GM18867 (cell line): ENCODE data around the gene EDN2.

Experiments
- ATAC-seq: cut with Tn5 transposase; IDR thresholded peaks from one replicate; pipeline ENCODE4 v1.9.1; 2021; ENCODE audit warnings: mild to moderate bottlenecking, moderate library complexity; ENCODE audit not compliant: unreplicated experiment

Gene EDN2

DNA sequence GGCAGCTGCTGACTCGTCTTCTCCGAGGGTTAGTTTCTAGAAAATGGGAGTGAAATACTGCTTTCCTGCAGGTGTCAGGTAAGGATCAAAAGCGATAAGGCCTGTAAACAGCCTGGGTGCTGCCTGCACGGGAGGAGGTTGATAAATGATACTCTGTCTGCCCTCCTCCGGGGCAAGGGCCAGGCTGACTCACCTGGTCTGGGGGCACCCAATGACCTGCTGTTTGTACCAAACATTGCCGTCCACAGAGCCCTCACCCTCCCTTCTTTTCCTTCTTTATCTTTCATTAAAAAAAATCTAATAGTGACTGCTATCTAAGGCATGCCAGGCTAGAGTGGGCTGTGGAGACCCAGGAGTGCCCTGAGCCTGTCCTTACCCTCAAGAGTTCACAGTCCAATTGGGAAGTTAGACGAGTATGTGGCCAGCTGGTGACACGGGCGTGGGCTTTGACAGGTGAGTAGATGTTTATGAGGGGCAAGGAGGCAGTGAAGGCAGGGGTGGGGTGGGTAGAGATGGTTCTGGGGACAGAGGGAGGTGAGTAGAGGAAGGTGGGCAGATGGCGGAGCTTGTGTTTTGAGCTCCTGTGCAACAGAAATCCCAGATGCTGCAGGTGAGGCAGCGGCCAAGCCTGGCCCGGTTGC lies 16.2 kb downstream of the EDN2 start:
- ATAC-seq: no peak

- no peak for ATAC-seq
Measured at GRCh38 chr1:41467673-41468072, 16.8 kb downstream of the EDN2 start.

- ATAC-seq: no peak
Measured at GRCh38 chr1:41466146-41466545, 18.3 kb downstream of the EDN2 start.

GRCh38 chr1:41465741-41466140 lies 18.7 kb downstream of the EDN2 start:
- ATAC-seq: no peak

GRCh38 chr1:41464885-41465284 lies 19.6 kb downstream of the EDN2 start:
- no peak for ATAC-seq

DNA sequence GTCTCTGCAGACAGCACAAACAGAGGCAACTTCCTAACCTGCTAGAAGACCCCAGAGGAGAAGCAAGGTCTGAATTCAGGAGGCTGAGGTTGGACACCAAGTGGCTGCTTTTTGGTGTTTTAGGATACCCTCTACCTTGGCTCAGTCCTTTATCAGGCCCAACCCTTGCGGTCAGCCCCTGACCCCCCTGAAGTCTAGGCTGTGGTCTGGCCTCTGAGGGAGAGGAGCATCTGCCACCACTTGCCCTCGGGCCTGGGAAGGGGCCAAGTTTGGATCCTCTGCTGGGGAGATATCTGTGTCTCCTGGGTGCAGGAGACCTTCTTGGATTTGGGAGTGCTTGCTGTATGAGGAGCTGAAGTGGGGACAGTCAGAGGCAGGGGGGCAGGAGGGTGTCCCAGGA lies 21.0 kb downstream of the EDN2 start:
- no peak for ATAC-seq

GRCh38 chr1:41462680-41463004 lies 21.8 kb downstream of the EDN2 start:
- no peak for ATAC-seq

DNA sequence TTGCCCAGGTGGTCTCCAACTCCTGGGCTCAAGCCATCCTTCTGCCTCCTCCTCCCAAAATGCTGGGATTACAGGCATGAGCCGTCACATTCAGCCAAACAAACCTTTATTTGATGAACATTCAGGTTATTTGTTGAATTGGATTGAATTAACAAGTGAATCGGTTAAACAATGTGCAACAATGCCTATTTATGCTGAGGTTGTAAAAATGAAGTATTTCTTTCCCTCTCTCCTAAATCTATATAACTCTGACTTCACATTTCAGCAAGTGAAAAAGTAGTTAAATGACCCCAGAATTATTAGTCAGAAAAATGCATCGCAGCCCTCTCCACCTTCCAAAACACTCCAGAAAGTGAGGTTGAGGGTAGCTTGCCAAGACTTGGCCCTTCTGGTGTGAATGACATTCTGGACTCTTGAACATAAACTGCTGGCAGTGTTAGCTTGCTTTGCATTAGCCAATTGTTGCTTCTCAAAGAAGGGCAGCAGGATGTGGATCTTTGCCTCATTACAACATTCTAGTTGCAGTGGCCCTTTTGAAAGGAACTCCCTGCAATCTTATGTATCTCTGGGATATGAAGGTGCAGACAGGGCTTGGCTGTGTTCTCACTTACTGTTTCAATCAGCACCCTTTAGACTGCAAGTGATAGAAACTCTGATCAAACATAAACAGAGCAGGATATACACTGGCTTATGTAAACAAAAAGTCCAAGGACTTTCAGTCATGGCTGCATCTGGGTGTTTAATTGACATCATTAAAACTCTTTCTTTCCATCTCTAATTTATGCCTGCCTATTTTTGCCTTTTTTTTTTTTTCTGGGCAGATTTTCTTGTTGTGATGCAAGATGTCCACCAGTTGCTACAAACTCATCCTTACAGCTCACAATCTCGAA lies 22.4 kb downstream of the EDN2 start:
- ATAC-seq: no peak

DNA sequence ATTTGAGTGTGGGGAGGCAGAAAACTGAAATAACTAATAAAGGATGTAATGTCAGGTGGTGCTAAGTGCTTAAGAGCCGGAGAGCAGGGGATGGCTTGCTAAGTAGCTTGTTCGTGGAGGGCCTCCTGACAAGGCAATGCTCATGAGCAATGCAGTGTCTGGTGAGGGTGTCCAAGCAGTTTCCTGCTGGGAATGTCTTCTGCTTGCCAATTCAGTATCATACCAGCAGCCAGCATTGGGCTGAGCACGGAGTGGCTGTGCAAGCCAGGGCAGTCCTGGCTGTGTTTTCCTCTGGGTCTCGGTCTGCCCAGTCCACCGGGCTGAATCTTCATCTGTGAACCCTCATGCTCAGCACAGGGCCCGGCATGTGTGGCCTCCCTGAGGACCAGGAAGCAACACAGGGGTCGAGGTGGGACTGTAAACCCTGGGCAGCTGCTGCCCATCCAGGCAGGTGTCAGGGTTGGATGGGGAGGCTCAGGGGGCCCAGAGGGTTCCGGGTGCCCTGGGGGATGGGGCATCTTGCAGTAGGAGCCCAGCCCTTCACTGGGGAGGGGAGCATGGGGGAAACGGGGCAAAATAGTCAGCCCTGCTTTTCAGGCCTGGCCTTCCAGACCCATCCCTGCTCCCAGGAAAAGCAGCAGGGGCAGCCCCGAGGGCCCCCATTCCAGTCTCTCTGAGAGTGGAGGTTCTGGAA lies 27.5 kb downstream of the EDN2 start:
- ATAC-seq: no peak

DNA sequence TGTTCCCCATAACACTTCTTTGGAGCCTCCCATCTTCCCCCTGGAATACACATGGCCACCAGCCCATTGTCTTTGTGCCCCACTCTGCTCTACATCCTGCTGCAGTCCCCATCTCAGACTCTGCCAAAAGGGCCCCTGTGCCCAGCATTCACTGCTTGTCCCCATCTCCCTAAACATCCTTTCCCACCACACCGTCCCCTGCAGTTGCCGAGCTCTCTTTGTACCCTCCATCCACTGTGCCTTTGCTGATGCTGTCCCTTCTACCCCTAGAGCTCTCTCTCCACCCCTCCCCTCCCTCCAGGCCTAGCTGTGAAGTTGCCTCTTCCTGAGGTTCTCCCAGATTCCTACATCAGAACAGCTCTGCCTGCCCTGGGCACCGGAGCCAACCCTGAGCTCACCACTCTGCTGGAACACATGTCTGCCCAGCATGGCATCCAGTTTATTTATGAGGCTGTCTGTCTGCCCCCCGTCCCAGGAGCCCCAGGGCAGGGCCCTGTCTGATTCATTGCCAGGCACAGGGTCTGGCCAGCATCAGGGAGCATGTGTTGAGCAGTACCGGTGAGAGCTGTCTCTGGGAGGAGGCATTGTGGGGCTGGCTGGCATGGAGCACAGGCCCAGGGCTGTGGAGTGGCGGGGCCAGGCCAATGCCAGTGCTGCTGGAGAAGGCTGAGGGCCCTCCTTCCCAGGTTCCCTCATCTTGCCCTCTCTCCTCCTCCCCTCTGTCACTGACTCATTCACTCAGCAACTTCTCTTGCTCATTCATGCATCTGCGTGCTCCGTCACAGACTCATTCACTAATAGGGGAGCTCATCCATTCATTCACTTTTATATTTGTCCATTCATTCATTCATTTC lies 28.8 kb downstream of the EDN2 start:
- no peak for ATAC-seq

DNA sequence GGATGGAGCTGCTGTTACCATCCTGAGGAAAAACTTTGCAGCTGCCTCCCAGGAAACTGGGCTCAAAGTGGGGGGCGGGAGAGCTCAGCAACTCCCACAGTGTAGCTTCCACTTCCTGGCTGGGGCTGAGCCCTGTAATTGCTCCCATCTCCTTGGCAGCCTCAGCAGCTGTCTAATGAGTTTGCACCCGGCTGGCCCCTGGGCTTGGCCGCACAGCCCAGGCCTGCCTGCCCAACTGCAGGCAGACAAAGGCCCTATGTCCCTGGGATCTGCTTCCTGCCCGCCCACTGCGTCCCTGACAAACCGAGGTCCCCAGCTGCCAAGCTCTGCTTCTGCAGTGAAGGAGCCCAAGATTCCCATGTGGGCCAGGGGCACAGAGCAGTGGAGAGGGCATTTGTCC lies 30.1 kb downstream of the EDN2 start:
- no peak for ATAC-seq

GRCh38 chr1:41452704-41453290 lies 31.7 kb downstream of the EDN2 start:
- no peak for ATAC-seq

- ATAC-seq: no peak
Measured at GRCh38 chr1:41450747-41451285, 33.7 kb downstream of the EDN2 start.

DNA sequence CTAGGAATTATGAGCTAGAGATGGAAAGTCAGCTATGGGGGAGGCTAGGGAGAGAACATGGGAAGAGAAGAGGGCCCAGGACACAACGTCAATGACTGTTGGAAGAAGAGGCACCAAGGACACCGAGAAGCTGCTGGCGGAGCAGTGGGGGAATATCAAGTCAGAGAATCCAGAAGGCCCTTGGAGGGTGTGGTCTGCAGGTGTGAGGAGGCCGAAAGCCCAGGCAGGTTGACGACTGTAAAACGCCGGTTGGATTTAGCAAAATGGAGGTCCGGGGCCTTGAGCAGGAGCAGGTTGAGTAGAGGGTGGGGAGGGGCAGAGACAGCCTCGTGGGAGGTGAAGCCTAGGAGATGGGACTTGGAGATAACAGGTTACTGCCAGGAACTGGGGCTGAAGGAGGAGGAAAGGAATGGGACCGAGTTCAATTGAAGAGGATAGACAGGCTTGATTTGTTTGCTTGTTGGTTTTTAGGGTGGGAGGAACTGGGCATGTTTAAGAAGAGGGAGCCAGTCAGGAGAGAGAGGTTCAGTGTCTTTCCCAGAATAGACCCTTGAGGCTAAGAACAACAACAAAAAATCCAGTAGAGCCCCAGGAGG lies 35.1 kb downstream of the EDN2 start:
- no peak for ATAC-seq

DNA sequence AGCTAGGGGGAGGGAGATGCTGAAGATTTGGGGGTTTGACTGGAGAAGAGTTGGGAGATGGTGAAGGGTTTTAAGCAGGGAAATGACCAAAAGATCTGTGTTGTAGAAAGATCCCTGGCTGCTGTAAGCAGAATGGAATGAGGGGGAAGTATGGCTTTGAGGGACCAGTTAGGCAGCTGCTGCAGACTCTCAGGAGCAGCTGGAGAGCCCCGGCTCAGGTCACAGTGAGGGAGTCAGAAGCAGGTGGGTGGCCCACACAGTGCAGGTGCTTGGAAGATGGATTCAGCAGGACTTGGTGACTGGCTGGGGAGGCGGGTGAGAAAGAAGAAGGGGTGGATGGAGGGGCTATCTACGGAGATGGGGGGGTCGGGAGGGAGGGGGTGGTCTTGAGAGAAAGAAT lies 35.7 kb downstream of the EDN2 start:
- no peak for ATAC-seq

DNA sequence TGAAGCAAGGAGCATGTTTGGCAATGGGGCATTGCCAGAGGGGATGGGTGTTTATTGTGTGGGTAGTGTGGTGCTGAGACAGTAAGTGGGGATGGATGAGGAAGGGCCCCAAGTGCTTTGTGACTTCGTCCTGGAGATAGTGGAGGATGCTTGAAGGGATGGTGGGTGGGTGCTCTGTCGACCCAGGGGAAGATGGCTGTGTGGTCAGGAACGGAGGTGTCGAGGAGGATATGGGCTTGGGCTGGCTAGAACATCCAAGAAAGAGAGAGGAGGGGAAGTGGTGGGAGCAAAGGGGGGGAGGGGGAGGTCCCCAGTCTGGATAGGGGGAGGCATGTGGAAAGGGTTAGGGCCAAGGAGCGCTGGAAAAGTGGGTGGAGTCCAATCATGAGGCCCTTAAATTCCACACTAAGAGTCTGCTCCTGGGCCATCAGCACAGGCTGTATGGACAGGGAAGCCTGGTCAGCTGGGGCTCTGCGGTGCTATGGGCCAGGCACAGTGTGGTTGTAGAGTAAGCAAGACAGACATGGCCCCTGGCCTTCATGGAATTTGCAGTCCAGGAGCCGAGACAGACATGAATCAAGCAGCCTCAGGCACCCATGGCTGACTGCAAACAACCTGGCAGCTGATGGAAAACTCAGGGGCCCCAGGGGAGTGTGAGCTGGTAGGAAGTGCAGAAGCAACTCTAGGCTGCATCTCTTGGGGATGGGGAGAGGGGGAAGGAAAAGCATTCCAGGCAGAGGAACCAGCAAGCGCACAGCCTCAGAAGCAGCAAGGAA lies 36.3 kb downstream of the EDN2 start:
- no peak for ATAC-seq

- ATAC-seq: no peak
Measured at GRCh38 chr1:41446851-41447610, 37.5 kb downstream of the EDN2 start.

GRCh38 chr1:41444785-41445184 lies 39.7 kb downstream of the EDN2 start:
- no peak for ATAC-seq

DNA sequence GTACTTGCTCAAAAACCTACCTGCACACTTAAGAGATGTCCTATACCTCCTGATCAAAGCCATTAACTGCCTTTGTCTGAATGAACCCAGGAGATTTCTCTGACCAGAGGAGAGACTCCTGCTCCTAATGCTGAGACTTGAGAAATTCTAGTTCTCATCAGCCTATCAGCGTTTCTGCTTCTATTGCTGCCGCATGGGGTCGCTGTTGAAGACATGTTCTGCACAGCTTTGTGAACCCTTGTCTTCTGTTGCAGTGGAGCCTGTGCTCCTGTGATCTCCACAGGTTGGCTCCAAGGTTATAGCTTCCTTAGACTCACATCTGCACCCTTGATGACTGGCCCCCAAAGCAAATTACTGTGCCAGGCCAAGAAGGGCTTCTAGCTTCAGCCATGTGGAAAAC lies 40.2 kb downstream of the EDN2 start:
- ATAC-seq: no peak
